Keratinocyte (primary cell): ENCODE results near the gene NTNG1.

Experiments used
- CTCF ChIP-seq, 3 experiments: IDR thresholded peaks in 1 of 3; conservative IDR thresholded peaks in 1 of 3; optimal IDR thresholded peaks in 1 of 3; 2 replicates in 2 of 3; 3 replicates in 1 of 3; pipeline versions ENCODE3 to v1.5.1; 2011; ENCODE audit warnings: low read length in 3 of 3, mild to moderate bottlenecking in 3 of 3, moderate library complexity in 2 of 3, control low read depth in 1 of 3, inconsistent platforms in 1 of 3; ENCODE audit not compliant: insufficient read depth in 2 of 3; ENCODE audit errors: extremely low read depth in 1 of 3
- EZH2 ChIP-seq: IDR thresholded peaks from one replicate; pipeline ENCODE4 v1.6.1; 2012; ENCODE audit warnings: inconsistent platforms, mild to moderate bottlenecking, low read length, moderate library complexity

DNA sequence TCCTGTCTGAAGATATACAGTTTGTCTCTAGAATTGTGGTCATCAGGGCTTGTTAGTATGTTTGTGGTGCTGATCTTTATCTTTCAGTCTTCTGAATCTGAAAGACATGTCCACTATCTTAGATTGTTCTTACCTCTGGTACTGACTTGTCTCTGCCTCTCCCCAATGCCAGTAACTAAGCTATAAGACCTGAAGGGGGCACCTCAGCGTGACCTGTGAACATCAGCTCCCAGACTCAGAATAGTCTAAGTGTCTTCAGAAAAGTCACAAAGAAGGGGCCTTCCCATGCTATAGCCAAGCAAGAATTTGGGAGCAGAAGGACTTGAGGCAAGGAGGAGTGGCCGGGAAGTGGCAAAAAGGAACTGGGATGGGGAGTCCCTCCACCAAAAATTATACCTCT is 178.1 kb downstream of the NTNG1 start:
- TF ChIP-seq EZH2, result no peak
- no peak for TF ChIP-seq CTCF (optimal IDR thresholded peaks at IDR 0.05 in 1 of 3, IDR thresholded peaks at IDR 0.05 in 1 of 3, conservative IDR thresholded peaks at IDR 0.05 in 1 of 3; ENCODE audit: extremely low read depth in 1 of 3, insufficient read depth in 2 of 3, low read length in 3 of 3)
